ENCODE data around the gene PTDSS2.
"Not testable (repeated sequence)": the region's sequence is repeated elsewhere in the genome, so short reads cannot be mapped to it uniquely, and the experiment has no call there.

PTDSS2 gene

DNA sequence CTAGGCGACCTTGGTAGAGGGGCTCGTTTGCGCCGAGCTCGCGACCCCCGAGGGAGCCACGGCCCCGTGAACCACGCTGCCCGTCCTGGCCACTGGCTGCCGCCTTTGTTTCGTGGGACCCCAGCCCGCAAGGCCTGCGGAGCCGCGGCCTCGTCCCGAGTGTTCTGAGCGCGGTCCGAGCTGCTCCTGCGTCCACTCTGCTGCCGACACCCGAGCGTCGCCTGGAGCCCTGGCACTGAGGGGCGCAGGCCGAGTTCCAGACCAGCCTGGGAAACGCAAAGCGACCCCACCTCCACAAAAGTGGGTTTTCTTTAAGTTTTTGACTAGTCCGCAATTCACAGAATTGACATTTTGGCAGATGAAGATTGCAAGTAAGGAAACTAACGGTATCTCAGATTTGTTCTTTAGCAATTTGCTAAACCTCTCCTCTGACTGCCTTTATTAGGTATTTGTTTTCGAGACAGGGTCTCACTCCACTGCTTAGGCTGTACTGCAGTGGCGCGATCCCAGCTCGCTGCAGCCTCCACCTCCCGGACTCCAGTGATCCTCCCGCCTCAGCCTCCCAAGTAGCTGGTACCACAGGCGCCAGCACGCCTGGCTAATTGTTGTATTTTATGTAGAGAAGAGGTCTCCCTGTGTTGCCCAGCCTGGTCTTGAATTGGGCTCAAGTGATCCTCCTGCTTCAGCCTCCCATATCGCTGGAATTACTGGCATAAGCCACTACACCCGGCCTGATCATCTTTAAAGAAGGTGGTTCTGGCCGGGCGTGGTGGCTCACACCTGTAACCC, 57.8 kb downstream of the PTDSS2 start:
- DNase-seq (ENCODE audit: low spot score) = no peak

DNA sequence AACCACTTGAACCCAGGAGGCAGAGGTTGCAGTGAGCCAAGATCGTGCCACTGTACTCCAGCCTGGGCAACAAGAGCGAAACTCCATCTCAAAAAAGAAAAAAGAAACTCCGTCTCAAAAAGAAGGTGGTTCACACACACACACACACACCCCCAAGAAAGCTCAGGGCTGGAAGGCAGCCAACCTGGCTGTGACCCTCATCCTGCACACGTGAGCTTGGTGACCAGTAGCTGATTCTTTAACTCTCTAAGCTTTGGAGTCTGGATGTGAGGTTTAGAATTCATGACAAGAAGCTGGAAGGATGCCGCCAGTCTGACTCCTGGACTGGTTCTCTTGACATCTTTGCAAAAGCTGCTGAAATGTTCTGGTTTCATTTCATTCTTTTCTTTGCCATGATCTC, 58.9 kb downstream of the PTDSS2 start:
- DNase-seq (ENCODE audit: low spot score) = no peak

DNA sequence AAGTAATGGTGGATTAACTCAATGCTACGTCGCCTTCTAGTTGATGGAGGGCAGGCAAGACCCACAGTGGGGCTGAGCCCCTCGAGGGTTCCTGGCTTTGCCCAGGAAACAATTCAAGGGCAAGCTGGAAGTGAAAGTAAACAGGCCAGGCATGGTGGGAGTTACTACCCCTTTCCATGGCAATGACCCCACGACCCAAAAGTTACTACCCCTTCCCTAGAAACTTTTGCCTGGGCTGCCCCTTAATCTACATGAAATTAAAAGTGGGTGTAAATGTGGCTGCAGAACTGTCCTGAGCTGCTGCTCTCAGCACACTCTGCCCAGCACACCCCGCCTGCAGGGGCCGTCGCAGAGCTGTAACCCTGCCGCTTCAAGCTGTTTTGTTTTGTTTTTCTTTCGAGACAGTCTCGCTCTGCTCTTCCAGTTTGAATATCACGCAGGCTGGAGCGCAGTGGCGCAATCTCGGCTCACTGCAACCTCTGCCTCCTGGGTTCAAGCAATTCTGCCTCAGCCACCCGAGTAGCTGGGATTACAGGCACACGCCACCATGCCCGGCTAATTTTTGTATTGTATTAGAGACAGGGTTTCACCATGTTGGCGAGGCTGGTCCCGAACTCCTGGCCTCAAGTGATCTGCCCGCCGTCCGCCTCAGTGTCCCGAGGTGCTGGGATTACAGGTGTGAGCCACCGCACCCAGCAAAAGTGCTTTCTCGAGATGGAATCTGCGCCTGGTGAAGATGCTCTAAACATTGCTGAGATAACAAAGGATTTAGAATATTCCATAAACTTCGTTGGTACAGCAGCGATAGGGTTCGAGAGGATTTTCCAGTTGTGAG, 62.9 kb downstream of the PTDSS2 start:
- no peak for DNase-seq (ENCODE audit: low spot score)

DNA sequence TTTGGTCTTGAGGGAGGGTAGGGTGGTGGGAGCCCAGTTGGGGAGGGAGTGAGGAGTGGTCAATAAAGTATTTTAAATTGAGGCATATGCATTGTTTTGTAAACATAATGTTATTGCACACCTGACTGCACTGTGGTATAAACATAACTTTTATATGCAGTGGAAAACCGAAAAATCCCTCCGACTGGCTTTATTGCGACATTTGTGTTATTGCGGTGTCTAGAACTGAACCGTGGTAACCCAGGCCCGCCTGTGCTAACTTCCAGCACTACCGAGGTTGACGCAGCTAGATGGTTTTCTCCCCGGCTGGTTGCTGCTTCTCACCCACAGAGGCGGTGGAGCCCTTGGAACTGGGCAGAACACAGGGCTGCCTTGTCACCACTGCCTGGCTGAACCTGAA, 64.5 kb downstream of the PTDSS2 start:
- DNase-seq (ENCODE audit: low spot score) = no peak

DNA sequence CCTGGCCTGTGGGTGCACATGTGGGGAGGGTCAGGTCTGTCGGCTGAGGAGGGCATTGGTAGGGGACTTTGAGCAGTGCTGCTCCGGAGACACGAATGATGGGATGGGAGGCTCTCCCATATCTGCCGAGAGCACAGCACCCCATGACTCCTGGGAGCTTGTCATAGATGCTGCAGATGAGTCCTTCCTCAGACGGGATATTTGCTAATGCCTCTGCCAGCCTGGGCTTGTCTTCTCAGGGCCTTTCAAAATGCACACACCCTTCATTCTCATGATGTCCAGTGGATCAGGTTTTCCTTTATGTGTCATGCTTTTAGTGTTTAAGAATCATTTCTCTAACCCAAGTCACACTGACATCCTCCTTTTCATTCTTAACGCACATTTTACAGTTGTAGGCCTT, 65.1 kb downstream of the PTDSS2 start:
- DNase-seq (ENCODE audit: low spot score) = no peak

DNA sequence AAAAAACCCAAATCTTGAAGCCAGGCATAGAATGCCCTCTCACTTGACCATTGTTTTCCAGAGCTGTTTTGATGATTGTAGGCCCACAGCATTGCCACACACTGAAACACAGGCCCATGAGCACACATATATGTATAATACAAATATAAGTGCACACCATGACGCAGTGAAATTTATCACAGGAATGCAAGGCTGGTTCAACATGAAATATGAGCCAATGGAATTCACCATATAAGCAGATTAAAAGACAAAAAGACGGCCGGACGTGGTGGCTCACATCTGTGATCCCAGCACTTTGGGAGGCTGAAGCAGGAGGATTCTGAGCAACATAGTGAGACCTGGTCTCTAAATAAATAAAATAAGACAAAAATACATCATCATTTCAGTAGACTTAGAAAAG, 66.3 kb downstream of the PTDSS2 start:
- no peak for DNase-seq (ENCODE audit: low spot score)

DNA sequence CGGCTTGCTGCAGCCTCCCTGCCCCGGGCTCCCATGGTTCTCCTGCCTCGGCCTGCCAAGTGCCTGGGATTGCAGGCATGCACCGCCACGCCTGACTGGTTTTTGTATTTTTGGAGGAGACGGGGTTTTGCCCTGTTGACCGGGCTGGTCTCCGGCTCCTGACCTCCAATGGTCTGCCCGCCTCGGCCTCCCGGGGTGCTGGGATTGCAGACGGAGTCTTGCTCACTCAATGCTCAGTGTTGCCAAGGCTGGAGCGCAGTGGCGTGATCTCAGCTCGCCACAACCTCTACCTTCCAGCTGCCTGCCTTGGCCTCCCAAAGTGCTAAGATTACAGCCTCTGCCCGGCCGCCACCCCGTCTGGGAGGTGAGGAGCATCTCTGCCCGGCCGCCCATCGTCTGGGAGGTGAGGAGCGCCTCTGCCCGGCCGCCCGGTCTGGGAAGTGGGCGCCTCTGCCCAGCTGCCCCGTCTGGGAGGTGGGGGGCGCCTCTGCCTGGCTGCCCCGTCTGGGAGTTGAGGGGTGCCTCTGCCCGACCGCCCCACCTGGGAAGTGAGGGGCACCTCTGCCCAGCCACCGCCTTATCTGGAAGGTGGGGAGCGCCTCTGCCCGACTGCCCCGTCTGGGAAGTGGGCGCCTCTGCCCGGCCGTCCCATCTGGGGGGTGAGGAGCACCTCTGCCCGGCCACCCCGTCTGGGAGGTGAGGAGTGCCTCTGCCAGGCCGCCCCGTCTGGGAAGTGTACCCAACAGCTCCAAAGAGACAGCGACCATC, 67.0 kb downstream of the PTDSS2 start:
- not testable (repeated sequence) for DNase-seq (ENCODE audit: low spot score)

DNA sequence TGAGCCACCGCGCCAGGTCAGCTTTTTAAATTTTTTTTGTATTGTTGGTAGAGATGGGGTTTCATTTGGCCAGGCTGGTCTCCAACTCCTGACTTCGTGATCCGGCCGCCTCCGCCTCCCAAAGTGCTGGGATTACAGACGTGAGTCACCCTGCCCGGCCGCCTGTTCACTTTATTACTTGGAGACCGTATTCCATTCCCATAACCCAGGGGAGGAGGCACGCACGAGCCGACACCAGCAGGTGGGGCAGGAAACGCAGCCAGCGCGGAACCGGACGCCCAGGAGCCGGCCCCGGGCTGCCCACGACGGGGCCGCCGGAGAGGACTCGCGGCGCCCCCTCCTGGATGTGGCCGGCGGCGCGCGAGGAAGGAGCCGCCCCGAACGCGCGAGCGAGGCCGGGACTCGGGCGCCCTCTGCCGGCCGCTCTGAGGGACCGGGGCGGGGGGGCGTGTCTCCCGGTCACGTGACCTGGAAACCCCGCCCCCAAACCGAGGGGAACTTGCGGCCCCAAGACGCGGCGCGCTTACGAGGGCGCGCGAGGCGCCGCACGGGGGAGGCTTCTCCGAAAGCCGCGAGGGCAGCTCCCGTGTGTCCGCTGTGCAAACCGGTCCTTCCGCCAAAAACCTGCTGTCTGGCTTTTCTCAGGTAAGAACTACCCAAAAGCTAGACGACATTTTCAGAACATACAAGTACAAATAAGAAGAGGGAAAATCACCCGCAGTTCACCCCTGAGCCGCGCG, 68.6 kb downstream of the PTDSS2 start:
- peak; percentile 98 for DNase-seq (ENCODE audit: low spot score)

DNA sequence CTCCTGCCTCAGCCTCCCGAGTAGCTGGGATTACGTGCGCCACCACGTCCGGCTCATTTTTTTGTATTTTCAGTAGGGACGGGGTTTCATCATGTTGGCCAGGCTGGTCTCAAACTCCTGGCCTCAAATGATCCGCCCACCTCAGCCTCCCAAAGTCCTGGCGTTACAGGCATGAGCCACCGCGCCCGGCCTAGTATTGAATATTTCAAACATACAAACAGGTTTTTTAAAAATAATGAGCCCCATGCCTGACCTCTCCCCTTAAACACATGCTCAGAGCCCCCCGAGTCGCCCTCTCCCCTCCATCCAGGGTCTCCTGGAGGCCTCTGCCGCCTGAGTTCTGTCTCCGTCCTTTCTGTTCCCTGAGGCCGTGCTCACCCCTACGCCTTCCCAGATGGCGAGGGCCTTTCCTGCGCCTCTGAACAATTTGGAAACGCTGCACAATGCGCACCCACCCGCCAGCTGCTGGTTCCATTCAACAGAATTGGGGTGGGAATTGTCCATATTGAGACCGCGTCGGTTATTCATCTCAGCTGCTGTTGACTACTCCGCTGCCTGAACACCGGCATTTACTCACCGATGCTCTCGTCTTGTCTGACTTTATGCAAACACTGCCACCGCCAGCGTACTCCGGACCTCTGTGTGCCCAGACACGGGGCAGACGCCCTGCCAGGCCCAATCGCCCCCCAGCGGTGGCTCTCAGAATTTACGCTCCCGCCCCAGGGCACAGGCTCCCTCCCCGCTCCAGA, 70.5 kb downstream of the PTDSS2 start:
- DNase-seq (ENCODE audit: low spot score) = no peak

DNA sequence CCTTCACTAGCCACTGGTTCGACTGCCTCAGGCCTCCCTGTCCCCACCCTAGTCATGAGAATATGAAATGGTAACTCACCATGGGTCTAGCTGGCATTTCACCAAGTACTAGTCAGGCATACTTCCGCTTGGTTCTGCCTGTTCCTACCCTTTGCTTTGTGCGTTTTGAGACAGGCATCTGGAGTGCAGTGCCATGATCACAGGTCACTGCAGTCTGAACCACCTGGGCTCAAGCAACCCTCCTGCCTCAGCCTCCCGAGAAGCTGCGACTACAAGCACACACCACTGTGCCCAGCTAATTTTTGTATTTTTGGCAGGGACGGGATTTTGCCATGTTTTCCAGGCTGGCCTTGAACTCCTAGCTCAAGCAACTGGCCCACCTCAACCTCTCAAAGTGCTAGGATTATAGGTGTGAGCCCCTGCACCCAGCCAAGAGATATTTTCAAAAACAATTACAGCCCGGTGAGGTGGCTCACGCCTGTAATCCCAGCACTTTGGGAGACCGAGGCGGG, 71.2 kb downstream of the PTDSS2 start:
- DNase-seq (ENCODE audit: low spot score) = peak; percentile 44

DNA sequence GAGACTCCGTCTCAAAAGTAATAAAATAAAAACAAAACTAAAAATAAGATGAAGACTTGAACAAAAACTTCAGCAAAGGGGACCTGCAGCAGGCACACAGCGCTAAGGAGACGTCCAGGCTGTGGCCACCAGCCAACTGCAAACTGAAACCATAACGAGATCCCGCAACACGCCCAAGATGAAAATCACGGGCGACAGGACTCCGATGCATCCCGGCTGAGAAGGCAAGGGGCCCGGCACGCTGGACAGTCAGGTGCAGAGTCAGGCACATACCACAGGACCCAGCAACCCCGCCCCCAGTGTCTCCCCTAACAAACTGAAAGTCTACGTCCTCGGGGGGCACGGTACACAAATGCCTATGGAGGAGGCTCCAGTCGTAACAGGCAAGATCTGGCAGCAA, 76.1 kb downstream of the PTDSS2 start:
- no peak for DNase-seq (ENCODE audit: low spot score)

DNA sequence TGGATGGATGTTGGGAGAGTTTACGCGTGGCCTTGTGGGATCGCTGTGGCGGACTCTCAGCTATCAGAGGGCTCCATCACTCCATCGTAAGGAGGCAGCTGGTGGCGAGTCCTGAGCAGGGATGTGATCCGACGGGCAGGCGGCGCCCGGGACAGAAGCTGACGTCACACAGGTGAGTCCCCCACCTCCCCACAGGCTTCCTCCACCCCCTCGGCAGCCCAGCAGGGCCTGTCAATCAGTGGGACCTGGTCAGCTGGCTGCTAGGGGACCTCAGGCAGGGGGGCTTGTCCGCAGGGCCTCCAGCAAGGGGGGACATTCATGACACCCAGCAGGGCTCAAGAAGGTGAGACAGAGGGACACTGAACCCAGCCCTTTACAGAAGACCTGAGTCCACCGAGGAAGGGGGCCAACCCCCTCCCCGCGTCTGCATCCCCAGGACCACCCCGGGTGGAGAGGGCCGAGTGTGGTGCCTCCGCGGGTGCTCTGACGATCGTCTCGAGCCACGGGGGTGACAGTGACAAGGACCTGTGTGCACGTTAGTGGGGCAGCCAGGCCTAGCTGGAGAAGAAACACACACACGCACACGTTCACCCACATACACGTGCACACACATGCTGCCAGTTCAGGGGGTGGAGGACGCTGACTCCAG, 78.2 kb downstream of the PTDSS2 start:
- no peak for DNase-seq (ENCODE audit: low spot score)

DNA sequence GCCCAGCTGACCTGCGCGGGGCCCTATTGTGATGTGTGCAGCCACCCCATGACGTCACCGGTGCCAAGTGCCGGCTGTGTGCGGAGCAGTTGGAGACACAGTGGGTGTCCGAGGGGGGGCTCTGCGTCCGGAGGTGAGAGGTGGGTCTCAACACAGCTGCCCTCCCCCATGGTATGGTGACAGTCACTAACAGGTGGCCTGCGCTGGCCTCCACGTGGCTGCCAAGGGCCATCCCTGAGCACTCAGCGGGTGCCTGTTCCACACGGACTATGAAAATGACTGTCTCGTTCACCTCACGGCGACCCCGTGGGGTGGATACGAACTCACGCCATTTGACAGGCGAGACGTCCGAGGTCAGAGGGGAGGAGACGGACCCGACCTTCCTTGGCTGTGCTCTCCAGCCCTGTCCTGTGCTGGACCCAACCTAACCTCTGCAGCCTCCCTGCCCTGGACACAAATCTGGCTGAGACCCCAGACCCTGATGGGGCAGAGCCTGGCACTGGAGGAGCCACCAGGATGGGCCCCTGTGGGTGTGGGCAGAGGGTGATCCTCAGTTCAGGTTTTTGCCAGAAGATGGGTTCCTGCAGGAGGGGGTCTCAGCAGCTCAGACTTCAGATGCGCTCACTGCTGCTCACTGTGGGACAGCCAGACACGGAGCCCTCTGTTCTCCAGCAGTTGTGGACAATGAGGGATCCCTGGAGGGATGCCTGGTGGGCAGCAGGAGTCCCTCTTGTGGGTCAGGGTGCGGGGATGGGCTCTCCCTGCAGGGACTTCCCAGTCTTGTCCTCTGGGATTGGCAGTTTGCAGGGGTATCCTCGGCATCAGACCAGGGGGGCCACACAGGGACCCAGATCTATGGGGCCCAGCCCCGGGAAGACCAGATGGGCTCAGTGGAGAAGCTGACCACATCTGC, 79.0 kb downstream of the PTDSS2 start:
- DNase-seq (ENCODE audit: low spot score) = no peak

DNA sequence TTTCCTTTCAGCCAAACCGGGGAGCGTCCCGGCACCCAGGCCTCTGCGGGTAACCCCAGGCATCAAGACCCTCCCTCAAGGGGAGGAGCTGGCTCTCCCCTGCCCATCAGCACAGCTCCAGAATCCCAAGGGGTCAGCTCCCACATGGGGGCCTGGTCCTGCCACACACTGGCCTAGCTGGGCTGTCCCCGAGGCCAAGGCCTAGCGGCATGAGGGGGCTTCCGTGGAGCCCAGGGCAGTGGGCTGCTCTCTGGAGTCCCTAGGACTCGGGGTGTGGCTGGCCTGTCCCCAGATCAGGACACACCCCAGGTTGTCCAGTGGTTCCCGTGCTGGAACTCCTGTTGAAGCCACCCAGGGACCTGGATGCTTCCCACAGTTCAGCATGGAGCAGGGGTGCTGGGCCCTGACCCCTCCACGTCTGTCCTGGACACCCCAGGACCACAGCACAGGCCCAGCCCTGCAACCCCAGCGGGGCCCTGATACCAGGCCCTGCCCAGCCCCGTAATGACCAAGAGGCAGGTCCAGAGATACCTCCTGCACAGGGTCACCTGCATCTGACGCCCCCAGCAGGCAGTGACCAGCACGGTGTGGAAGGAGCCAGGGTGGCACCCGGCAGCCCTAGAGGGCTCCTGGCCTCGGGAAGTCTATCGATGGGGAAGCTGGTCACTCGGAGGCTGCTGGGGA, 79.8 kb downstream of the PTDSS2 start:
- no peak for DNase-seq (ENCODE audit: low spot score)

DNA sequence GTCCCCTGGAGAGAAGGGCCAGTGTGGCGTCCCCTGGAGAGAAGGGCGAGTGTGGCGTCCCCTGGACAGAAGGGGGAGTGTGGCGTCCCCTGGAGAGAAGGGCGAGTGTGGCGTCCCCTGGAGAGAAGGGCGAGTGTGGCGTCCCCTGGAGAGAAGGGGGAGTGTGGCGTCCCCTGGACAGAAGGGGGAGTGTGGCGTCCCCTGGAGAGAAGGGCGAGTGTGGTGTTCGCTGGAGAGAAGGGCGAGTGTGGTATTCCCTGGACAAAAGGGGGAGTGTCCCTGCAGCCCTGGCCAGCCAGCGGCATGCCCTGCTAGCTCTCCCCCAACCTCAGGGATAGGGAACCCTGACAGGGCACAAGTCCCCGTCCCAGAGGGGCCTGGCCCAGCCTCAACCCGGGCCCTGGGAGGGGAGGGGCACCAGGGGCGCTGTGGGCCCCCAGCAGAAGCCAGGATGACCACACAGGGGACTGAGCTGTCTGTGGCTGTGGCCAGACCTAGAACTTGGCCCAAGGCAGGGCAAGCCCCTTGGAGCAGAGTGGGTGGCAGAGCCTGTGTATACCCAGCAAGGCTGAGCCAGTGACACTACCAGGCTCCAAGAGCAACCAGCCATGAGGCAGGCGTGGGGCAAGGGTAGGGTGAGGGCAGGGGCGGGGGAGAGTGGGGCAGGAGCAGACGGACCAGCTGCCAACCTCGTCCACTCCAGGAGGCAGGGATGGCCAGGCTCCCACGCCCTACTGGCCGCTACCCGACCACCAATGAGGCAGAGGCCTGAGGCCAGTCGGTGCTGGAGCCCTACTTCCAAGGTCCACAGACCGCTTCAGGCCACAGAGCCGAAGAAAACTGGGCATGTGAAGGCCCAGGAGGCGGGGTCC, 81.1 kb downstream of the PTDSS2 start:
- no peak for DNase-seq (ENCODE audit: low spot score)

DNA sequence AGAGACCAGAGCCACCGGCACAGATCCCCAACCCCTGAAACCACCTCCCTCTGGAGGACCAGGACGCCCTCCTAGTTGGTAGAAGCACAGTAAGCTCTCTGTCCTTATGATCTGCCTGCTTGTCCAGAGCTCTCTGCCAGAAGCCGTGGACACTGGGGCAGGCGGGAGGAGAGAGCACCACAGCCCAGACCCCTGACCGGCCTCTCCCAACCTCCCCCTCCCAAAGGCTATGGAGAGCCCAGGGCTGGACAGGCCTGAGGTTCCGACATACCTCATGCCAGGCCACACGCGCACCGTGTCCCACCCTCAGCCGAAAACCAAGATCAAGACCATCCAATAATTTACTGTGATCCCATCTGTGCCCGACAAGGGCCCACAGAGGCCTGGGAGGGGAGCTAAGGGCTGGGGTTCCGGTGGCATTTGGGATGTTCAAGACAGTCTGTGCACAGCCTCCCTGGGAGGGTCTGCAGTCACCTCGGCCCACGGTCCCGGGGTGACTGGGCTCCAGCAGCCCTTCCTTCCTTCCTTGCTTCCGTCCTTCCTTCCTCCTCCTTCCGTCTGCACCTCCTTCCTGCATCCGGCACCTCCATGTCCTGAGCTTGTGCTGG, 81.9 kb downstream of the PTDSS2 start:
- DNase-seq (ENCODE audit: low spot score) = no peak

DNA sequence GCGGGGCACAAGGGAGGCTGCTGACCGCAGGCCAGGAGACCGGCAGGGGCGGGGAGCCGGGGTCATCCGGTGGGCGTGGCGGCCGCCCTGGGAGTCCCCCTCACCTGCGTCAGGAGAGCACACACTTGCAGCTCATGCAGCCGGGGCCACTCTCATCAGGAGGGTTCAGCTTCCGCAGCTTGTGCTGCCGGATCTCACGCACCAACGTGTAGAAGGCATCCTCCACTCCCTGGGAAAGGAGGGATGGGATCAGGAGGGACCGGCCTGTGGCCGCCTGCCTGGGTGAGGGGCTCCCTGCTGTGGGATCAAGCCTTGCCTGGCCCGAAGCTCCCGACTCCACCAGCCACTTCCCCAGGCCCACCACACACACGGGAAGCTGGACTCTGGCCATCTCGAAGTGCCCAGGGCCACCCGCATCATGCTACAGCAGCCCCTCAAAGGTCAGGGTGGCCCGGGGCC, 82.5 kb downstream of the PTDSS2 start:
- no peak for DNase-seq (ENCODE audit: low spot score)

Measured in RKO (cell line).